Measurements from ENCODE around the gene CBLB. TPM values are rescaled to one million over a fixed set of nuclear protein-coding genes. Genes with fewer than 3 reads are reported as not detected.
"Not testable (repeated sequence)": the region's sequence is repeated elsewhere in the genome, so short reads cannot be mapped to it uniquely, and the experiment has no call there.

The CBLB gene
- total and polyA plus RNA-seq, 9 donors, result 14.8 to 133 (median 40.5) TPM

GRCh38 chr3:105762749-105763658 lies 105.8 kb downstream of the CBLB start:
- Histone ChIP-seq H3K4me1 (ENCODE audit: insufficient read depth) (no peaks in the 10 kb centered on the region), H3K27ac (no peak overlapping the region), H3K36me3 (no peaks in the 10 kb centered on the region), H3K27me3 (no peaks in the 10 kb centered on the region), H3K9me3 (peaks cover 0 to 8% of the 10 kb centered on the region in 2 donors), H3K4me3 (no peak overlapping the region)
- no peak for DNase-seq
- WGBS, 3 donors, result 95 to 97% (median 97%) methylated on average over 13 of the region's 13 CpGs
- intact Hi-C loops (cut with DNase I), result no loop called here
- no peak for TF ChIP-seq EP300 (IDR thresholded peaks at IDR 0.05)
- TF ChIP-seq, protein P1, sequence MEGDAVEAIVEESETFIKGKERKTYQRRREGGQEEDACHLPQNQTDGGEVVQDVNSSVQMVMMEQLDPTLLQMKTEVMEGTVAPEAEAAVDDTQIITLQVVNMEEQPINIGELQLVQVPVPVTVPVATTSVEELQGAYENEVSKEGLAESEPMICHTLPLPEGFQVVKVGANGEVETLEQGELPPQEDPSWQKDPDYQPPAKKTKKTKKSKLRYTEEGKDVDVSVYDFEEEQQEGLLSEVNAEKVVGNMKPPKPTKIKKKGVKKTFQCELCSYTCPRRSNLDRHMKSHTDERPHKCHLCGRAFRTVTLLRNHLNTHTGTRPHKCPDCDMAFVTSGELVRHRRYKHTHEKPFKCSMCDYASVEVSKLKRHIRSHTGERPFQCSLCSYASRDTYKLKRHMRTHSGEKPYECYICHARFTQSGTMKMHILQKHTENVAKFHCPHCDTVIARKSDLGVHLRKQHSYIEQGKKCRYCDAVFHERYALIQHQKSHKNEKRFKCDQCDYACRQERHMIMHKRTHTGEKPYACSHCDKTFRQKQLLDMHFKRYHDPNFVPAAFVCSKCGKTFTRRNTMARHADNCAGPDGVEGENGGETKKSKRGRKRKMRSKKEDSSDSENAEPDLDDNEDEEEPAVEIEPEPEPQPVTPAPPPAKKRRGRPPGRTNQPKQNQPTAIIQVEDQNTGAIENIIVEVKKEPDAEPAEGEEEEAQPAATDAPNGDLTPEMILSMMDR (IDR thresholded peaks at IDR 0.05), result no peak
- TF ChIP-seq POLR2A (IDR thresholded peaks at IDR 0.05), result no peak

GRCh38 chr3:105762214-105762613 lies 106.6 kb downstream of the CBLB start:
- H3K27ac ChIP-seq; H3K27me3 ChIP-seq; H3K4me1 ChIP-seq (ENCODE audit: insufficient read depth); H3K36me3 ChIP-seq; DNase-seq; H3K4me3 ChIP-seq; H3K9me3 ChIP-seq; intact Hi-C loops (cut with DNase I): not testable (repeated sequence)
- WGBS, 3 donors, result 96 to 100% (median 98%) methylated on average over 1 of the region's 1 CpG

- 97 to 99% (median 98%) methylated on average over 6 of the region's 6 CpGs for WGBS, 3 donors
- Histone ChIP-seq H3K4me1 (ENCODE audit: insufficient read depth) (no peaks in the 10 kb centered on the region), H3K4me3 (no peak overlapping the region), H3K9me3 (peaks cover 0 to 8% of the 10 kb centered on the region in 2 donors), H3K27ac (no peak overlapping the region), H3K27me3 (no peaks in the 10 kb centered on the region), H3K36me3 (no peaks in the 10 kb centered on the region)
- no peak for TF ChIP-seq EP300 (IDR thresholded peaks at IDR 0.05)
- intact Hi-C loops (cut with DNase I), result no loop called here
- no peak for DNase-seq
These were observed 109.3 kb downstream of the CBLB start for GRCh38 chr3:105759442-105760078.

DNA sequence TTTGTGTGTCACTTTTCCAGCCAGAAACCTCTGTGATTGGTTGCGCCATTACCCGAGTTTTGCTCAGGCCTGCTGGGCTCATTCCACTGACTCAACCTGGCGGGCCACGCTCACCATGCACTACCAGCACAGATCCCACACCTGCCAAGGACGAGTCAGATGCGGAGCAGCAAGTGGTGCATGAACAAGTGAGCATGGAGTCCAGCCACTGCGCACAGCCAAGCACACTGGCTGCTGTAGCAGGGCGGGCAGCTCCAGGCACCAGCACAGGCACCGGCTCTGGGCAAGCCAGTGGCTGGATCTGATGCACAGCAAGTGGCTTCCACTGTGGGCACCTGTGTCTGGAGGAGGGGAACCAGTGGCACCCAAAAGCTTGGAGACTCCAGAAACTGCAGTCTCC lies 110.4 kb downstream of the CBLB start:
- 96 to 98% (median 98%) methylated on average over 9 of the region's 9 CpGs for WGBS, 3 donors
- Histone ChIP-seq H3K9me3 (peaks cover 0 to 8% of the 10 kb centered on the region in 2 donors), H3K27me3 (no peaks in the 10 kb centered on the region), H3K27ac (no peak overlapping the region), H3K36me3 (no peaks in the 10 kb centered on the region), H3K4me1 (ENCODE audit: insufficient read depth) (no peaks in the 10 kb centered on the region), H3K4me3 (no peak overlapping the region)
- DNase-seq, result no peak
- intact Hi-C loops (cut with DNase I), result no loop called here
- TF ChIP-seq POLR2A (IDR thresholded peaks at IDR 0.05), result no peak
- no peak for TF ChIP-seq EP300 (IDR thresholded peaks at IDR 0.05)
- TF ChIP-seq, protein P1 (IDR thresholded peaks at IDR 0.05), result no peak

GRCh38 chr3:105755121-105755886 lies 113.5 kb downstream of the CBLB start:
- Histone ChIP-seq H3K4me1 (ENCODE audit: insufficient read depth) (no peaks in the 10 kb centered on the region), H3K36me3 (no peaks in the 10 kb centered on the region), H3K27ac (no peak overlapping the region), H3K9me3 (no peaks in the 10 kb centered on the region), H3K4me3 (no peak overlapping the region), H3K27me3 (no peaks in the 10 kb centered on the region)
- TF ChIP-seq EP300 (IDR thresholded peaks at IDR 0.05) (no peak), POLR2A (IDR thresholded peaks at IDR 0.05) (no peak)
- TF ChIP-seq, protein P1 (IDR thresholded peaks at IDR 0.05), result no peak
- no peak for DNase-seq
- intact Hi-C loops (cut with DNase I), result no loop called here
- WGBS, 3 donors, result 90 to 94% (median 93%) methylated on average over 2 of the region's 2 CpGs

Data from ovary (tissue), 9 donors.